Liver (tissue), 9 donors: ENCODE measurements around the gene RELL1. TPM values are rescaled to one million over a fixed set of nuclear protein-coding genes. Genes with fewer than 3 reads are reported as not detected.

Experiments
- DNase-seq: peaks from one replicate; pipeline ENCODE4 v3.0.0-alpha.2; 2017; ENCODE audit warnings: low spot score
- H3K27ac ChIP-seq, 2 donors: one replicate each; pipeline ENCODE4 v1.7.0; 2013; ENCODE audit warnings: inconsistent platforms in 2 of 2, low read length in 2 of 2, control low read depth in 1 of 2, low read depth in 1 of 2, mild to moderate bottlenecking in 1 of 2
- H3K27me3 ChIP-seq, 4 donors: one replicate each; pipeline versions ENCODE4 v1.6.1 to v1.7.0; 2013; ENCODE audit warnings: low read length in 3 of 4, inconsistent platforms in 1 of 4, mild to moderate bottlenecking in 1 of 4, moderate library complexity in 1 of 4; ENCODE audit not compliant: control insufficient read depth in 4 of 4, insufficient read depth in 4 of 4
- H3K36me3 ChIP-seq, 4 donors: one replicate each; pipeline versions ENCODE4 v1.6.1 to v1.7.0; 2013; ENCODE audit warnings: low read length in 3 of 4, mild to moderate bottlenecking in 3 of 4, low read depth in 1 of 4, moderate library complexity in 1 of 4; ENCODE audit not compliant: control insufficient read depth in 4 of 4, insufficient read depth in 3 of 4
- H3K4me1 ChIP-seq, 4 donors: one replicate each; pipeline versions ENCODE4 v1.6.1 to v1.7.0; 2013; ENCODE audit warnings: low read length in 3 of 4, mild to moderate bottlenecking in 3 of 4, moderate library complexity in 1 of 4; ENCODE audit not compliant: control insufficient read depth in 4 of 4, insufficient read depth in 4 of 4
- H3K4me3 ChIP-seq, 3 donors: one replicate each; pipeline versions ENCODE4 v1.6.1 to v1.7.0; 2013; ENCODE audit warnings: low read length in 3 of 3, control low read depth in 1 of 3, low read depth in 1 of 3, mild to moderate bottlenecking in 1 of 3
- H3K9ac ChIP-seq, 2 donors: one replicate each; pipeline ENCODE4 v1.7.0; 2013; ENCODE audit warnings: low read length in 2 of 2, mild to moderate bottlenecking in 2 of 2, moderate library complexity in 2 of 2, control low read depth in 1 of 2, low read depth in 1 of 2
- H3K9me3 ChIP-seq, 4 donors: one replicate each; pipeline versions ENCODE4 v1.6.1 to v1.7.0; 2013; ENCODE audit warnings: low read length in 3 of 4; ENCODE audit not compliant: control insufficient read depth in 4 of 4
- EGR1 ChIP-seq, 2 donors: IDR thresholded peaks; 2 replicates each; pipeline ENCODE4 v1.6.1; 2016 to 2018; ENCODE audit warnings: antibody characterized with exemption in 2 of 2, low read depth in 2 of 2
- FOXA1 ChIP-seq: IDR thresholded peaks from 2 replicates; pipeline ENCODE4 v1.6.1; 2016; ENCODE audit warnings: antibody characterized with exemption
- FOXA2 ChIP-seq: IDR thresholded peaks from 2 replicates; pipeline ENCODE4 v1.6.1; 2016; ENCODE audit warnings: antibody characterized with exemption
- GABPA ChIP-seq, 2 donors: IDR thresholded peaks in 1 of 2; conservative IDR thresholded peaks in 1 of 2; 2 replicates each; pipeline ENCODE4 v1.6.1; 2016; ENCODE audit warnings: antibody characterized with exemption in 2 of 2, mild to moderate bottlenecking in 1 of 2, moderate library complexity in 1 of 2
- HNF4A ChIP-seq, 2 donors: conservative IDR thresholded peaks; 2 replicates each; pipeline ENCODE4 v1.6.1; 2016; ENCODE audit warnings: antibody characterized with exemption in 2 of 2, mild to moderate bottlenecking in 2 of 2
- HNF4G ChIP-seq: IDR thresholded peaks from 2 replicates; pipeline ENCODE4 v1.6.1; 2016; ENCODE audit warnings: antibody characterized with exemption
- JUND ChIP-seq, 2 donors: IDR thresholded peaks; 2 replicates each; pipeline ENCODE4 v1.6.1; 2016; ENCODE audit warnings: antibody characterized with exemption in 2 of 2
- NR2F2 ChIP-seq: IDR thresholded peaks from 2 replicates; pipeline ENCODE4 v1.6.1; 2016; ENCODE audit warnings: antibody characterized with exemption
- RAD21 ChIP-seq, 2 donors: IDR thresholded peaks; 2 replicates each; pipeline ENCODE4 v1.6.1; 2016; ENCODE audit warnings: antibody characterized with exemption in 2 of 2, mild to moderate bottlenecking in 2 of 2
- SP1 ChIP-seq: IDR thresholded peaks from 2 replicates; pipeline ENCODE4 v1.6.1; 2018; ENCODE audit warnings: antibody characterized with exemption, mild to moderate bottlenecking
- TAF1 ChIP-seq: conservative IDR thresholded peaks from 2 replicates; pipeline ENCODE4 v1.6.1; 2016; ENCODE audit warnings: antibody characterized with exemption, mild to moderate bottlenecking
- YY1 ChIP-seq: IDR thresholded peaks from 2 replicates; pipeline ENCODE4 v1.6.1; 2016; ENCODE audit warnings: antibody characterized with exemption, mild to moderate bottlenecking
- WGBS: extraction: QIAGEN DNeasy Blood & Tissue Kit; methylation state at CpG from one replicate; pipeline ENCODE4 v1.1.7; 2013; 5-methylcytosine and 5-hydroxymethylcytosine counted together
- polyA plus RNA-seq, 2 donors: library from polyadenylated mRNA; stranded (reverse) in 1 of 2; unstranded in 1 of 2; fragments of 200-250 nt in 1 of 2; fragments of >200 nt in 1 of 2; fragmentation: Nextera tagmentation in 1 of 2; extraction: Ambion mirVana in 1 of 2; gene quantifications; one replicate each; pipeline versions ENCODE4 v1.2.1 to v1.2.3, GENCODE V29; 2013 to 2015
- total RNA-seq, 2 donors: library from RNA; depleted of rRNA; stranded (reverse); fragments of >200 nt; gene quantifications; one replicate each; pipeline ENCODE4 v1.2.3, GENCODE V29; 2014
- TF ChIP-seq, protein P1 (sequence below): IDR thresholded peaks from 2 replicates; pipeline ENCODE4 v1.6.1; 2016; ENCODE audit warnings: antibody characterized with exemption
- TF ChIP-seq, protein P2 (sequence below): IDR thresholded peaks from 2 replicates; pipeline ENCODE4 v1.6.1; 2016; ENCODE audit warnings: antibody characterized with exemption
- TF ChIP-seq, protein P3 (sequence below): IDR thresholded peaks from 2 replicates; pipeline ENCODE4 v1.6.1; 2016; ENCODE audit warnings: antibody characterized with exemption, mild to moderate bottlenecking
- TF ChIP-seq, protein P4 (sequence below): IDR thresholded peaks from 2 replicates; pipeline ENCODE4 v1.6.1; 2016; ENCODE audit warnings: antibody characterized with exemption
- TF ChIP-seq, protein P5 (sequence below): fragments of 150-350 bp; IDR thresholded peaks from 2 replicates; pipeline ENCODE4 v1.5.1; 2017; ENCODE audit warnings: improper control_type of control experiment, low read depth, low read length; ENCODE audit not compliant: missing input control
- donor health status: healthy.
- donor health status: healthy.
- donor health status: healthy.
- donor health status: healthy.
- donor health status: healthy.

Gene RELL1
- total and polyA plus RNA-seq, 4 donors: 1.5 to 16.8 (median 7.3) TPM

DNA sequence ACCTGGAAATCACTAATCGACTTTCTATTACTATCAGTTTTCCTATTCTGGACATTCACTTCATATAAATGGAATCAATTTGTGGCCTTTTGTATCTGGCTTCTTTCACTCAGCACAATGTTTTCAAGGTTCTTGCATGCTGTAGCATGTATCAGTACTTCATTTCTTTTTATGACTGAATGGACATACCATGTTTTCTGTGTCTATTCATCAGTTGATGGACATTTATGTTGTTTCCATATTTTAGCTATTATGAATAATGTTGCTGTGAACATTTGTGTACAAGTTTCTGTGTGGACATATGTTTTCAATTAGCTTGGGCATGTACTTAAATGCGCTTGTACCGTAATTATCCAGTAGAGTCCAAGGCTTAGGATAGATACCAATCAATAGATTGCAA is 19.9 kb upstream of the RELL1 start:
- no peaks in the 10 kb centered on the region for H3K9me3 ChIP-seq
- 98% methylated on average over 3 of the region's 3 CpGs for WGBS
- H3K4me1 ChIP-seq: no peaks in the 10 kb centered on the region
- H3K9ac ChIP-seq: no peak overlapping the region
- H3K27ac ChIP-seq: no peak overlapping the region
- no peaks in the 10 kb centered on the region for H3K36me3 ChIP-seq
- H3K4me3 ChIP-seq: no peak overlapping the region
- H3K27me3 ChIP-seq: no peaks in the 10 kb centered on the region
- TF ChIP-seq FOXA1: no peak
- no peak for TF ChIP-seq TAF1
- TF ChIP-seq YY1: no peak
- no peak for TF ChIP-seq HNF4A (conservative IDR thresholded peaks at IDR 0.05)
- no peak for TF ChIP-seq GABPA (IDR thresholded peaks at IDR 0.05 in 1 of 2, conservative IDR thresholded peaks at IDR 0.05 in 1 of 2)
- no peak for DNase-seq

DNA sequence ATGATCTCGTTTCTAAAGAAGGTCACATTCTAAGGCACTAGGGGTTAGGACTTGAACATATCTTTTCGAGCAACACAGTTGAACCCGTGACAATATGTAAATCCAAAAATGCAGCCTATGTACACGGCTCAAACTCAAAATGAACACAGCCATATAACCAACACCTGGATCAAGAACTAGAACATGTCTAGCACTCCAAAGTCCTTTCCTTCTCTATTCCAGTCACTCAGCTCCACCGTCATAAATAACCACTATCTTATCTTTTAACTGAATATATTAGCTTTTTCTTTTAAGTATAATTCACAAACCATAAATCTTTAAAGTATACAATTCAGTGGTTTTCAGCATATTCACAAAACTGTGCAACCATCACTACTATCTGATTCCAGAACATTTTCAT is 19.4 kb upstream of the RELL1 start:
- Histone ChIP-seq H3K27me3 (no peaks in the 10 kb centered on the region), H3K4me3 (no peak overlapping the region), H3K27ac (no peak overlapping the region), H3K9me3 (no peaks in the 10 kb centered on the region), H3K36me3 (no peaks in the 10 kb centered on the region), H3K9ac (no peak overlapping the region), H3K4me1 (no peaks in the 10 kb centered on the region)
- WGBS: 91% methylated on average over 5 of the region's 5 CpGs
- no peak for DNase-seq
- TF ChIP-seq FOXA1: no peak
- no peak for TF ChIP-seq FOXA2
- TF ChIP-seq, protein P1, sequence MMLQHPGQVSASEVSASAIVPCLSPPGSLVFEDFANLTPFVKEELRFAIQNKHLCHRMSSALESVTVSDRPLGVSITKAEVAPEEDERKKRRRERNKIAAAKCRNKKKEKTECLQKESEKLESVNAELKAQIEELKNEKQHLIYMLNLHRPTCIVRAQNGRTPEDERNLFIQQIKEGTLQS: no peak
- TF ChIP-seq TAF1: no peak
- TF ChIP-seq, protein P2, sequence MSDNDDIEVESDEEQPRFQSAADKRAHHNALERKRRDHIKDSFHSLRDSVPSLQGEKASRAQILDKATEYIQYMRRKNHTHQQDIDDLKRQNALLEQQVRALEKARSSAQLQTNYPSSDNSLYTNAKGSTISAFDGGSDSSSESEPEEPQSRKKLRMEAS: no peak
- TF ChIP-seq, protein P3, sequence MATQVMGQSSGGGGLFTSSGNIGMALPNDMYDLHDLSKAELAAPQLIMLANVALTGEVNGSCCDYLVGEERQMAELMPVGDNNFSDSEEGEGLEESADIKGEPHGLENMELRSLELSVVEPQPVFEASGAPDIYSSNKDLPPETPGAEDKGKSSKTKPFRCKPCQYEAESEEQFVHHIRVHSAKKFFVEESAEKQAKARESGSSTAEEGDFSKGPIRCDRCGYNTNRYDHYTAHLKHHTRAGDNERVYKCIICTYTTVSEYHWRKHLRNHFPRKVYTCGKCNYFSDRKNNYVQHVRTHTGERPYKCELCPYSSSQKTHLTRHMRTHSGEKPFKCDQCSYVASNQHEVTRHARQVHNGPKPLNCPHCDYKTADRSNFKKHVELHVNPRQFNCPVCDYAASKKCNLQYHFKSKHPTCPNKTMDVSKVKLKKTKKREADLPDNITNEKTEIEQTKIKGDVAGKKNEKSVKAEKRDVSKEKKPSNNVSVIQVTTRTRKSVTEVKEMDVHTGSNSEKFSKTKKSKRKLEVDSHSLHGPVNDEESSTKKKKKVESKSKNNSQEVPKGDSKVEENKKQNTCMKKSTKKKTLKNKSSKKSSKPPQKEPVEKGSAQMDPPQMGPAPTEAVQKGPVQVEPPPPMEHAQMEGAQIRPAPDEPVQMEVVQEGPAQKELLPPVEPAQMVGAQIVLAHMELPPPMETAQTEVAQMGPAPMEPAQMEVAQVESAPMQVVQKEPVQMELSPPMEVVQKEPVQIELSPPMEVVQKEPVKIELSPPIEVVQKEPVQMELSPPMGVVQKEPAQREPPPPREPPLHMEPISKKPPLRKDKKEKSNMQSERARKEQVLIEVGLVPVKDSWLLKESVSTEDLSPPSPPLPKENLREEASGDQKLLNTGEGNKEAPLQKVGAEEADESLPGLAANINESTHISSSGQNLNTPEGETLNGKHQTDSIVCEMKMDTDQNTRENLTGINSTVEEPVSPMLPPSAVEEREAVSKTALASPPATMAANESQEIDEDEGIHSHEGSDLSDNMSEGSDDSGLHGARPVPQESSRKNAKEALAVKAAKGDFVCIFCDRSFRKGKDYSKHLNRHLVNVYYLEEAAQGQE: no peak
- TF ChIP-seq, protein P4, sequence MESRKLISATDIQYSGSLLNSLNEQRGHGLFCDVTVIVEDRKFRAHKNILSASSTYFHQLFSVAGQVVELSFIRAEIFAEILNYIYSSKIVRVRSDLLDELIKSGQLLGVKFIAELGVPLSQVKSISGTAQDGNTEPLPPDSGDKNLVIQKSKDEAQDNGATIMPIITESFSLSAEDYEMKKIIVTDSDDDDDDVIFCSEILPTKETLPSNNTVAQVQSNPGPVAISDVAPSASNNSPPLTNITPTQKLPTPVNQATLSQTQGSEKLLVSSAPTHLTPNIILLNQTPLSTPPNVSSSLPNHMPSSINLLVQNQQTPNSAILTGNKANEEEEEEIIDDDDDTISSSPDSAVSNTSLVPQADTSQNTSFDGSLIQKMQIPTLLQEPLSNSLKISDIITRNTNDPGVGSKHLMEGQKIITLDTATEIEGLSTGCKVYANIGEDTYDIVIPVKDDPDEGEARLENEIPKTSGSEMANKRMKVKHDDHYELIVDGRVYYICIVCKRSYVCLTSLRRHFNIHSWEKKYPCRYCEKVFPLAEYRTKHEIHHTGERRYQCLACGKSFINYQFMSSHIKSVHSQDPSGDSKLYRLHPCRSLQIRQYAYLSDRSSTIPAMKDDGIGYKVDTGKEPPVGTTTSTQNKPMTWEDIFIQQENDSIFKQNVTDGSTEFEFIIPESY: no peak
- no peak for TF ChIP-seq RAD21 (IDR thresholded peaks at IDR 0.05)
- TF ChIP-seq NR2F2: no peak
- no peak for TF ChIP-seq EGR1 (IDR thresholded peaks at IDR 0.05; ENCODE audit: low read depth in 2 of 2)
- no peak for TF ChIP-seq JUND (IDR thresholded peaks at IDR 0.05)
- TF ChIP-seq, protein P5, sequence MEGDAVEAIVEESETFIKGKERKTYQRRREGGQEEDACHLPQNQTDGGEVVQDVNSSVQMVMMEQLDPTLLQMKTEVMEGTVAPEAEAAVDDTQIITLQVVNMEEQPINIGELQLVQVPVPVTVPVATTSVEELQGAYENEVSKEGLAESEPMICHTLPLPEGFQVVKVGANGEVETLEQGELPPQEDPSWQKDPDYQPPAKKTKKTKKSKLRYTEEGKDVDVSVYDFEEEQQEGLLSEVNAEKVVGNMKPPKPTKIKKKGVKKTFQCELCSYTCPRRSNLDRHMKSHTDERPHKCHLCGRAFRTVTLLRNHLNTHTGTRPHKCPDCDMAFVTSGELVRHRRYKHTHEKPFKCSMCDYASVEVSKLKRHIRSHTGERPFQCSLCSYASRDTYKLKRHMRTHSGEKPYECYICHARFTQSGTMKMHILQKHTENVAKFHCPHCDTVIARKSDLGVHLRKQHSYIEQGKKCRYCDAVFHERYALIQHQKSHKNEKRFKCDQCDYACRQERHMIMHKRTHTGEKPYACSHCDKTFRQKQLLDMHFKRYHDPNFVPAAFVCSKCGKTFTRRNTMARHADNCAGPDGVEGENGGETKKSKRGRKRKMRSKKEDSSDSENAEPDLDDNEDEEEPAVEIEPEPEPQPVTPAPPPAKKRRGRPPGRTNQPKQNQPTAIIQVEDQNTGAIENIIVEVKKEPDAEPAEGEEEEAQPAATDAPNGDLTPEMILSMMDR: no peak
- no peak for TF ChIP-seq HNF4G
- no peak for TF ChIP-seq GABPA (IDR thresholded peaks at IDR 0.05 in 1 of 2, conservative IDR thresholded peaks at IDR 0.05 in 1 of 2)
- no peak for TF ChIP-seq SP1
